Hippocampal formation (tissue), 2 donors: ENCODE results near the gene ABLIM2.
"Not testable (repeated sequence)": the region's sequence is repeated elsewhere in the genome, so short reads cannot be mapped to it uniquely, and the experiment has no call there.

ENCODE experiments used
- DNase-seq, 2 donors: peaks; one replicate each; lab custom pipeline; 2025; lab: John Stamatoyannopoulos, UW

Gene ABLIM2

DNA sequence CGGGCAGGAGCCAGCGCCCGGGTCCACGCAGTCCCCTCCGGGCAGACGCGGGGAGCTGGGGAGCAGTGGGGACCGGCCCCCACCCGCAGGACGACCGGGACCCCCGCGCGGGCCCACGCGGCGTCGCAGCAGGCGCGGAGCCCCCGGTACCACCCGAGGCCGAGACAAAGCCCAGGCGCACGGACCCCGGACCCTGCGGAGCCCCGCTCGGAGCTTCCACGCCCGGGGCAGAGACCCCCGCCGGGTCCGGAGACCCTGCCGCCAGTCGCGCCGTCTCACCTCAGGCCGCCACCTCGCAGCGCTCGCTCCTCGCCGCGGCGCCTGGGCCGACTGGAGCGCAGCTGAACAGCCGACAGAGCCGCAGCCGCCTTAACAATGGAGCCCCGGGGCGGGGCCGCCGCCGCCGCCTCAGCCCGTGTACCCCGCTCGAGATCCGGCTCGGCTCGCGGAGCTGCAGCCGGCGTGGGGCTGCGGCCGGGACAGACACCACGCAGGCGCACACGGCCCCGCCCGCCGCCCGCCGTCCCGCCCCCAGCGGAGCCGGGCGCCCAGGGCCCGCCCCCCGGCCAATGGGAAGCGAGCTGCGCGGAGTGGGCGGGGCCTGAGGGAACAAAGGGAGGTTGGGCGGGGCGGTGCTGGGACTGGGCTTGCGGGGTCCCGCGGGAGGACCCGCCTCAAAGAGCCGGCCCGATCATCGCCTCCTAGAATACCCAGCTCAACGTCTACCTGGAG is 219.1 kb downstream of the ABLIM2 start, which contains the start of gene AFAP1:
Gene AFAP1, minus strand, starts transcription at position 485 of the 732 bp plus-strand sequence. CDS start 67,783 bp downstream, outside the sequence.
- peak; percentile 78 to 83 for DNase-seq

DNA sequence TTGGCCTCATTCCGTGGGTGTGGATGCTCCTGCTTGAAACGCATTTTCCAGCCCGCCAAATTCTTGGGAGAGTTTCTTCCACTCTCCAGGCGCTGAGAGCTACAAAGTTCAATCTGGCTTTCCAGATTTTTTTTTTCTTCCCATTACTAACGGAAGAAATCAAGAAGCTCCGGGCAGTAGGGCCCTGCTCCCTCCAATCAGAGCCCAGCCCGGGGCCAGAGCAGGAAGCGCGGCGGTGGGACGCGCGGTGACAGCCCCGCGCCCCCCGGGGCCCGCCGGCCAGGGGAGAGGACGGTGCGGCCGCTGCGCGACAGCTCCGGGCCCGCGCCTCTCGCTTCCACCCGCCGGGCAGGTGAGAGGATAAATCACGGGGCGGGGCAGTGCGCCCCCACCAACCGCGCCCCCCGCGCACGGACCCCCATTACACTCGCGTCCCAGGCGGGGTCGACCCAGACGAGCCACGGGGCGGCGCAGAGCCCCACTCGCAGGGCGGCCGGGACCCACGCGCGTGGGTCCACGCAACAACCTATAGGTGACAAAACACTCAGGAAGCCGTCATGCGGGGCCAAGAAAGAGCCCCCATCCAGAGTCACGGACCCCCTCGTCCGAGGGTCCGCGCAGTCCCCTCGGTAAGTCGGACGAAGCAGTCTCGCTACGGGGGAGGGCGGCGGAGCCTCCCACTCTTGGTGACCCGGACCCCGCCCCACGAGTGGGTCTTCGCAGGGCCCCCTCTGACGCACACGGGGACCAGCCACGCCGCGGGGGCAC is 219.8 kb downstream of the ABLIM2 start:
- no peak for DNase-seq

DNA sequence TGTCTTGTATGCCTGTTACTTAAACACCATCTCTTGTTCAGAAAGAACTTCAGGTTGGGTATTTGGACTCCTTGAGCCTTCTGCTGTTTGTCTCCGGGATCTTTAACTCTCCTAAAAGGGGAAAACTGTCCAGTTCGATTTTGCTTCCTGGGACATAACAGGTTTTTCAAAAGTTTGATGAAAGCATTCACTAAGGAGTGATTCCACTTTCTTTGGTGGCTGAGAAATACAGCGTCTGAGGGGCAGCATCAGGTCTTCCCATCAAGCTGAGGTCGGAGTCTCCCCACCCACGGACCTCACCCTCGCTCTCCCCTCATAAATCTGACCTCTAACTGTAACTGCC is 220.4 kb downstream of the ABLIM2 start:
- DNase-seq, result no peak

DNA sequence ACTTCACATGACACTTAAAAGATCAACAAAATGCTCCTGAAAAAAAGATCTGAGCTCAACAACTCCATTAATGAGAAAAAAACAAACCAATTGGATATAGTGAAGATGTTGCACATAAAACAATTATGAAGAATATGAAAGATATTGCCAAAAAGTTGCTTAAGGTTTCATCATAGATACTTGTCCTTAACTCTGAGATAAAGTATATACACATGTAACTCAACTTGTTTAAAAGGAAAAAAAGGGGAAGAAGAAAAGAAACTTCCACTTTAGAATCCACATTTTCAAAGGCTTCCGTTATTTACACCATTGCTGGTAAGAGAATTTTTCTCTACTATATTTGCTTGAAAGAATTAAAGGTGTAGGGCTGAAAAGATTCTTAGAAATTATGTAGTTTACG is 221.6 kb downstream of the ABLIM2 start:
- DNase-seq, result no peak

DNA sequence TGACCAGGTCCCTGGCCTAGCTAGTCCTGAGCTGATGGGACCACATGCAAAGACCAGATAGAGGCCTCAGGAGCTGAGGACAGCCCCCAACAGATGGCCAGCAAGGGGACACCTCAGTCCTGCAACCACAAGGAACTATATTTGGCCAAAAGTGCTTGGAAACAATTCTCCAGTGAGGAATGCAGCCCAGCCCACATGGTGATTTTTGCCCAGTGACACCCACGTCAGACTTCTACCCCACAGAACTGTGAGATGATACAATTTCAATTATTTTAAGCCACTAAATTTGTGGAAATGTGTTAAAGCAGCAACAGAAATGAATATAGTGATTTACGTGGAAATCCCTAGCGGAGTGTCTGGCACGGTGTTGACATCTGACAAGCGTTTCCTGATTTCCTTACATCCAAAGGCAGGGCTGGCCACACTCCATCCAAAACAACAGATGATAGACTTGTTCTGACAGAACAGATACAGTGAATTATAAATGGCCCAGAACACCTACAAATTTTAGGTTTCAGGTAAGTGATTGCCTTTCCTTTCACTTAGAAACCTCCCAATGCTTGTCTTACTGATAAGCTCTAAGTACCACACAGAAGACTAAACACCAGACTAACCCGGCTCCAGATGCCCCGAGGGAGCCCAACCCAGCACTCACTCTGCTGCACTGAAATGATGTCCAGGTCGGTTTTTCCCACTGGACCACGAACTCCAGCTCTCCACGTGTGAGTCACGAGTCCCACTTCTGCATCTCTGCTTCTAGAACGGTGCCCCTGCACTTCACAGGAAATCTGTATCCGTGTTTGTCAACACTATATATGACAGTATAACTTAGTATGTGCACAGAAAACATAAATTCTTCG is 224.7 kb downstream of the ABLIM2 start:
- DNase-seq, result no peak

DNA sequence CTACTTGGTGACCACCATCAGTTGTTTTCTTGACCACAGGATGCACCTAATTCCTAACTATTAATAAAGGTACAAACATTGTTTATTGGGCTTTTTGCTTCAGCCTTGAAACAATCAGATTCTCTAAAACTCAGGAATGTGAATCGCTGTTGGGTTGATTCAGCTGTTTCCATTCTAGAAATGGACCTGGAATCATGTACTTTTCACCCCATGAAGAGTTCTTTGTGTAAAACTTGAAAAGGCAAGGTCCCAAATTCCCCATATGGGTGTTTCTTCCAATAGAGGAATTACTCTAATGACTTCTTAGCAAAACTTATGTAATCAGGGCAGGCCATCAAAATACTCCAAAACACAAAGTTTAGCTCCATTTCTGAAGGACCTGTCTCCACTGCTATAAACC is 226.3 kb downstream of the ABLIM2 start:
- DNase-seq, result no peak

DNA sequence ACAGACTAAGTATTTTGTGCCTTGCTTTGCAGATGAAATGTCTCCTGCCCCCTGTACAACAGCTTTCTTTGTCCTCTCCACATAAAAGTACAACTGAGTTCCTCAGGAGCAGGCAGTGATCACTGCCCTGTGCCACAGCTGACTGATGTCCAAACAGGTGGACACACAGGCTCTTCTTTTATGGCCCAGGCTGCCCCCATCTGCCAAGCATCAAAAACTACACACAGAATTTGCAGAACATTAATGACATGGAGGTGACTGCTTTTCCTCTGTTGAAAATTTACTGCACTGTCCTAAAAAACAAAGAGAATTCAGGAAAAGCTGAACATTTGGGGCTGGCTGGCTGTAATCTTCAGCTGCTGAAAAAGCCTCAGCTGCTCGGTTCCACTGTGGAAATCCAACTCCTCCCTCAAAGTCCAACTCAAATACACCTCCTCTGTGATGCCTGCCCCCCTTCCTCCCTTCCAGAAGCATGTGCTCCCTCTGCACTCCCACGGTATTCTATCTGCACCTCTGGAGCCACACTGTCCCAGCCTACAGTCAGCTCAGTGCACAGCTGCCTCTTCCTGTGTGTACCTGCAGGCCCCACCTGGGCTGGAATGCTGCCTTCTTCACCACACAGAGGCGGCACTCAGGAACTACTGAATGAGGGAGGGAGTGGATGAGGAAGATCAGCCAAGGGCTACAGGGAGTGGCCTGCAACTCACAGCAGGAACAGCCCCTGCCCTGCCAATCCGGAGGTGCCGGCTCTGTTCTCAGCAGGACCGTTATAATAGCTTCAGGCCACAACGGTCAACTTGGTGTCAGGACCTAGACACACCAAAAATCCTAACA is 229.3 kb downstream of the ABLIM2 start:
- DNase-seq, result no peak

DNA sequence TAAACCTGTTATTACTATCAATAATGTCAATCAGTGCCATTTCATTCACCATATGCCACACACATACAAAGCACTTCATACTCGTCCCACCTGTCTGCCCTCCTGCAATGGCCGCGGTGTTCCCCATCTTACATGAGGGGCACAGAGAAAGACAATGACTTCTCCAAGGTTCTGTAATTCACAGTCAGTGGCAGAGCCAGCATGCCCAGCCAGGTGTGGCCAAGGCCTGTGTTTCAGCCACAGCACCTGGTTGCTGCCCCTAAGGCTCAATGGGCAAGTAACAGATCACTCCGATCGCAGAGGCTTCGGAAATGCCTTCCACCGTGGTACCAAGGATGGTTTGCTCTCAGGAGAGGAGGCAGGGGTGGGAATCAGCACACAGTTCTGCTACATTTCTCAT is 229.9 kb downstream of the ABLIM2 start:
- DNase-seq, result no peak

DNA sequence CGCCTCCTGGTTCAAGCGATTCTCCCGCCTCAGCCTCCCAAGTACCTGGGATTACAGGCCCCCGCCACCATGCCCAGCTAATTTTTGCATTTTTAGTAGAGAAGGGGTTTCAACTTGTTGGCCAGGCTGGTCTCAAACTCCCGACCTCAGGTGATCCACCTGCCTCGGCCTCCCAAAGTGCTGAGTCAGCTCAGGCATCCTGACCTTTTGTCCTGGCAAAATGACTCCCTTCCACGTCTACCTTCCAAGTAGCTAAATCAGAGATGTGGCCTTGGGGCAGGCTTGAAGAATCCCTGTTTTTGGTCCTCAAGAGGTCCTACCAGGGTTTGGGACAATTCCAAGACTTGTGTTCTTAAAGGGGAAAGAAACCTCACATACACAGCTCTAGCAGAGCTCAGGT is 231.8 kb downstream of the ABLIM2 start:
- DNase-seq, result no peak

DNA sequence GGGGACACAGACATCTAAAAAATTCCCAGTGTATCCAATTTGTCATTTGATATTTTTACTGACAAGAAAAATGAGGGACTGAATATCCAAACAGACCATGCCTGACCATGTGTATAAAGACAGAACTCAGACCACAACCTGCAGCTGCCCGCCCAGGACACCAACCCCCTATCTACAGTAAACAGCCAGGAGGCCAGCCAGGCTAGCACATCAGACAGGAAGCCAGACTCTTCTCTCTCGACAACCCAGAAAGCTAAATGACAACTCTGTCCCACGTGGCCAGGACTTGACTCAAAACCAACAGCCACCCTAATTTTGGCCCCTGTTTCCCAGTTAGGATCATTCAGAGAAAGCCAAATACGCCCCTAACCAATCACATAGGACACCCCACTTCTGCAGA is 234.0 kb downstream of the ABLIM2 start:
- DNase-seq, result no peak

DNA sequence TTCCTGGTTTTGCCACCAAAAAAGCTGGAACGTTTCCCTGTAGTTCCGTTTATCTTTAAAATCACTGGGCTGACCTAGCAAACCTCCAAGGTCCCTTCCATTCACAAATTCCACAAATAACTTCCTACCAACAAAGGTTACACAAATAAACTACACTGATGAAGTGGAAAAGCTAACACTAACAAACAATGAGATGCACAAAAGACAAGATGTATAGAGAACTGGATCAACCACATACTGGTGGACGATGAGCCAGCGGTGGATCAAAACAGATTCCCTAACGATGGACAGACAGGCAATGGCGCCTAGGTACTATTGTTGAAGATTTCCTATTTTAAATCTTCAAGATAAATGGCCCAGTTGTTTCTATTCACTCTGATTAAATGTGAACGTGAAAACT is 234.4 kb downstream of the ABLIM2 start:
- DNase-seq, result no peak

DNA sequence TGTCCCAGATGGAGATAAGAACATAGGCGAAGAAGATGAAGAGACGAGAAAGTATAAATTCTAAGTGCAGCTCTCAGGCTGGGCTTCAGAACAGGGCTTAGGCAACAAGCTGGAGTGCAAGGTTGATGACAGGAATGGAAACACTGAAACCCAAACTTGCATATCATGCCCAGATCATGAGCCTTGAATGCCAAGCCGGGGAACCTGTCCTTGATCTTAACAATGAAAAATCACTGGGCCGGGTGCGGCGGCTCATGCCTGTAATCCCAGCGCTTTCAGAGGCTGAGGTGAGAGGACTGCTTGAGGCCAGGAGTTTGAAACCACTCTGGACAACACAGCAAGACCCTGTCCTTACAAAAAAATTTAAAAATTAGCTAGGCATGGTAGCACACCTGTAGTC is 236.1 kb downstream of the ABLIM2 start:
- DNase-seq, result no peak

DNA sequence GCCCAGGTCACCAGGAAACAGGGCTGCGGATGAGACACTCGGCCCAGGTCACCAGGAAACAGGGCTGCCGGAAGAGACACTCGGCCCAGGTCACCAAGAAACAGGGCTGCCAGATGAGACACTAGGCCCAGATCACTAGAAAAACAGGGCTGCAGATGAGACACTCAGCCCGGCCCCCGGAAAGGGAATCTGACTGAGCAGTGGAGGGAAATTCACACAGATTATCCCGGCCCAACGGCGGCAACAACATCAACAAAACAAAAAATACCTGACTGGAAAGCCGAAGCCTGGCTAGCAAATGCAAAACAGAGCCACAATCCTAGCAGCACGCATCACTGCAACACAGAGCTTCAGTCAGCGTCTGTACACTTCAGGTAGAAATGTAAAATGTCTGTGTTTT is 239.6 kb downstream of the ABLIM2 start:
- DNase-seq, result no peak

DNA sequence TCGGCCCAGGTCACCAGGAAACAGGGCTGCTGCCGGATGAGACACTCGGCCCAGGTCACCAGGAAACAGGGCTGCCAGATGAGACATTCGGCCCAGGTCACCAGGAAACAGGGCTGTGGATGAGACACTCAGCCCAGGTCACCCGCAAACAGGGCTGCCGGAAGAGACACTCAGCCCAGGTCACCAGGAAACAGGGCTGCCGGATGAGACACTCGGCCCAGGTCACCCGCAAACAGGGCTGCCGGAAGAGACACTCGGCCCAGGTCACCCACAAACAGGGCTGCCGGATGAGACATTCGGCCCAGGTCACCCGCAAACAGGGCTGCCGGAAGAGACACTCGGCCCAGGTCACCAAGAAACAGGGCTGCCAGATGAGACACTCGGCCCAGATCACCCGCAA is 240.4 kb downstream of the ABLIM2 start:
- not testable (repeated sequence) for DNase-seq

DNA sequence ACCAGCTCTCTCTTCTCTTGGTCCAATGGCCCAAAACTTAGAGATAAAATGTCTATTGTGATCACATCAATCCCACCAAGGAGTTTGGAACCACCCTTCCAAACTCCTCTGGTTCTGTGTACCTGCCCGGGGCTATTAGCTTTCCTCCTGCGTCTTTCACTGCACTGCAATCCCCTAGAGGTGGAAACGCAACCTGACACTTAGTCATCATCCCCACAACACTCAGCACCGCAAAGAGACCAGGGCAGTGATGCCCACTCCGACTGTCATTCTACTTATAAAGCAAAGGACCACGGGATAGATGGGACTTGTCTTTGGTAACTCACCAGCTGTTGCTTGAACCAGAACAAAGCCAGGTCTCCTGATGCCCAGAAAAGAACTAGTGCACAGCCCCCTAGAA is 240.9 kb downstream of the ABLIM2 start:
- no peak for DNase-seq

DNA sequence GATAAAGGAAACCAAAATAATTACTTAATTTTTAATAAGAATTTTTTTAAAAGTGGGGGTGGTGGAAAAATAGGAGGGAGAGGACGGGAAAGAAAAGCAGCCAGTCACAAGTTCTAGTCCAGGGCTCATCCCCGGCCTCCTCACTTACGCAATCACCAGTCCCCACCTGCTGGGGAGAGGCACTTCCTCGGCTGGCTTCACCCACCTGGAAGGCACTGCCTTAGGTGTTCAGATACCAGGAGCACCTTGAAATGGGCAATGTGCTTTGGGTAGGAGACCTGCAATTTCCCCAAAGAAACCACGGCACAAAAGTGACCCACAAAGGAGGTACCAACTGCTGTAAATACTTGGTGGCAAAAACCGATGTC is 242.8 kb downstream of the ABLIM2 start:
- no peak for DNase-seq
